Measurements from ENCODE around the gene CAMK4. TPM values are rescaled to one million over a fixed set of nuclear protein-coding genes. Genes with fewer than 3 reads are reported as not detected.
A peak's percentile ranks its signal among the peaks of the same experiment; 100 is the strongest.

Gene CAMK4
- total RNA-seq, 1 experiment from 2014 or later = 6.3 TPM

DNA sequence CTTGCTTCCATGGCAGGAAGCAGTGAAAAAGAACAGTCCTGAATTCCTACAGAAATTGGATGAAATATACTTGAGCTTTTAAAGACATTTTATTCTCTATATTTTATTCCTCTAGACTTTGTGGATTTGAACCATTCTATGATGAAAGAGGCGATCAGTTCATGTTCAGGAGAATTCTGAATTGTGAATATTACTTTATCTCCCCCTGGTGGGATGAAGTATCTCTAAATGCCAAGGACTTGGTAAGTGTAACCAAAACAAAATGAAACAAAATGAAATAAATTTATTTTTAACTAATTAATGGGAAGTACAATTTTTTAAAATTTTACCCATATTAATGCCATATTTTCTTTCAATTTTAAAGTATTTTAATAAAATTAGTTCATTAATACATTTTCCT lies 254.1 kb downstream of the CAMK4 start:
- no peaks in the 10 kb centered on the region for H3K4me1 Mint-ChIP-seq
- no peak overlapping the region for H3K4me3 Mint-ChIP-seq
- no peak overlapping the region for H2AFZ ChIP-seq (ENCODE audit: low read length)
- WGBS (ENCODE audit: extremely low coverage, insufficient read length, low lambda C conversion rate) = no CpG with 5 or more reads among the region's 1 CpG
- no peak overlapping the region for H3K4ac ChIP-seq (ENCODE audit: low read depth, low read length)
- no peaks in the 10 kb centered on the region for H3K79me1 ChIP-seq (ENCODE audit: insufficient read depth, low read depth, low read length, poor library complexity, severe bottlenecking)
- no peak overlapping the region for H4K8ac ChIP-seq (replicated peaks; ENCODE audit: insufficient read length, low read depth, low read length)
- no peak overlapping the region for H3K23ac ChIP-seq (ENCODE audit: insufficient read length, low read depth, low read length)
- no peaks in the 10 kb centered on the region for H3K4me1 ChIP-seq (ENCODE audit: insufficient read depth, low read length)
- no peaks in the 10 kb centered on the region for H3K27me3 ChIP-seq (ENCODE audit: insufficient read depth, low read length)
- no peak overlapping the region for H3K56ac ChIP-seq (ENCODE audit: insufficient read length, low read depth, low read length)
- H2BK120ac ChIP-seq (ENCODE audit: low read depth, low read length, poor library complexity, severe bottlenecking) = no peak overlapping the region
- no peak overlapping the region for H3K14ac ChIP-seq (ENCODE audit: insufficient read depth, low read length)
- no peaks in the 10 kb centered on the region for H3K79me2 ChIP-seq (ENCODE audit: insufficient read depth, low read length)
- no peak overlapping the region for H2BK12ac ChIP-seq (ENCODE audit: insufficient read length, low read depth, low read length)
- H2BK5ac ChIP-seq (ENCODE audit: insufficient read length, low read length) = no peak overlapping the region
- no peaks in the 10 kb centered on the region for H3K9me3 Mint-ChIP-seq
- no peak overlapping the region for H4K5ac ChIP-seq (ENCODE audit: insufficient read length, low read depth, low read length)
- H3K27me3 Mint-ChIP-seq (ENCODE audit: low read depth) = no peaks in the 10 kb centered on the region
- H4K91ac ChIP-seq (ENCODE audit: insufficient read length, low read depth, low read length) = no peak overlapping the region
- H3K4me2 ChIP-seq (ENCODE audit: insufficient read depth, insufficient read length, low read length) = no peak overlapping the region
- H3K27ac ChIP-seq (ENCODE audit: insufficient read length, low read depth, low read length) = no peak overlapping the region
- no peak overlapping the region for H2BK20ac ChIP-seq (ENCODE audit: low read depth, low read length, poor library complexity, severe bottlenecking)
- TF ChIP-seq, protein P1, sequence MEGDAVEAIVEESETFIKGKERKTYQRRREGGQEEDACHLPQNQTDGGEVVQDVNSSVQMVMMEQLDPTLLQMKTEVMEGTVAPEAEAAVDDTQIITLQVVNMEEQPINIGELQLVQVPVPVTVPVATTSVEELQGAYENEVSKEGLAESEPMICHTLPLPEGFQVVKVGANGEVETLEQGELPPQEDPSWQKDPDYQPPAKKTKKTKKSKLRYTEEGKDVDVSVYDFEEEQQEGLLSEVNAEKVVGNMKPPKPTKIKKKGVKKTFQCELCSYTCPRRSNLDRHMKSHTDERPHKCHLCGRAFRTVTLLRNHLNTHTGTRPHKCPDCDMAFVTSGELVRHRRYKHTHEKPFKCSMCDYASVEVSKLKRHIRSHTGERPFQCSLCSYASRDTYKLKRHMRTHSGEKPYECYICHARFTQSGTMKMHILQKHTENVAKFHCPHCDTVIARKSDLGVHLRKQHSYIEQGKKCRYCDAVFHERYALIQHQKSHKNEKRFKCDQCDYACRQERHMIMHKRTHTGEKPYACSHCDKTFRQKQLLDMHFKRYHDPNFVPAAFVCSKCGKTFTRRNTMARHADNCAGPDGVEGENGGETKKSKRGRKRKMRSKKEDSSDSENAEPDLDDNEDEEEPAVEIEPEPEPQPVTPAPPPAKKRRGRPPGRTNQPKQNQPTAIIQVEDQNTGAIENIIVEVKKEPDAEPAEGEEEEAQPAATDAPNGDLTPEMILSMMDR (conservative IDR thresholded peaks at IDR 0.05) = 0 out of 3 replicates have a peak, but pooled peaks have one; percentile 15
- no peak overlapping the region for H2AK5ac ChIP-seq (ENCODE audit: insufficient read length, low read length)
- H3K18ac ChIP-seq (ENCODE audit: insufficient read length, low read depth, low read length) = no peak overlapping the region
- no peaks in the 10 kb centered on the region for H3K36me3 Mint-ChIP-seq (ENCODE audit: insufficient read depth in 1 of 3, low read depth in 3 of 3)
- H3K9ac ChIP-seq (ENCODE audit: extremely low read depth, insufficient read length, low read length) = no peak overlapping the region
- no peak overlapping the region for H3T11ph ChIP-seq (ENCODE audit: low read length)
- no peaks in the 10 kb centered on the region for H3K9me3 ChIP-seq (ENCODE audit: control insufficient read depth, low read depth, low read length)
- DNase-seq = no peak
- H3K27ac Mint-ChIP-seq = no peak overlapping the region
- no peaks in the 10 kb centered on the region for H3K23me2 ChIP-seq (ENCODE audit: insufficient read length, low read depth, low read length, poor library complexity, severe bottlenecking)
- no peaks in the 10 kb centered on the region for H4K20me1 ChIP-seq (ENCODE audit: control insufficient read depth, insufficient read depth, insufficient read length)
- H2BK15ac ChIP-seq (ENCODE audit: low read depth, low read length) = no peak overlapping the region
